NCI-H2171 treated with DMSO at 0.1 percent for 48 hours (cell line): Measurements from ENCODE around the gene FAM72B.
"Not testable (repeated sequence)": the region's sequence is repeated elsewhere in the genome, so short reads cannot be mapped to it uniquely, and the experiment has no call there.

Experiments used
- DNase-seq: peaks from one replicate; lab custom pipeline; 2025; lab: John Stamatoyannopoulos, UW

FAM72B gene

DNA sequence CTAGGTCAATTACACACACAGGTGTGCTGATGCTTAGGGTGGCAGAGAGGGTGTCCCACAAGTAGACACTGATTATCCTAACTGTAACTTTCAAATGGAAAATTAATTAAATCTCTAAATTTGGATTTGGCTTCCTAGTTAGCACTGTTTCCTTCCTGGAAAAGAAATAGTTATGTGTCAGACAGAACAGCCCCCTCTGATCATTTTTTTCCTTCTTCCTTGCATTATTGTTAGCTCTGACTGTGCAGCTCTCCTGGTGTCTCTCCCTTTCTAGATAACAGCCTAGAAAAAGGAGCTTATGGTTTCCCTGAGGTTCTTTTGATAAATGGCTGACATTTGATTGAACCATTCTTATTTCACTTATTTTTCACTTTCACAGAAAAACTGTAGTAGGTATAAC lies 31.4 kb downstream of the FAM72B start:
- not testable (repeated sequence) for DNase-seq

DNA sequence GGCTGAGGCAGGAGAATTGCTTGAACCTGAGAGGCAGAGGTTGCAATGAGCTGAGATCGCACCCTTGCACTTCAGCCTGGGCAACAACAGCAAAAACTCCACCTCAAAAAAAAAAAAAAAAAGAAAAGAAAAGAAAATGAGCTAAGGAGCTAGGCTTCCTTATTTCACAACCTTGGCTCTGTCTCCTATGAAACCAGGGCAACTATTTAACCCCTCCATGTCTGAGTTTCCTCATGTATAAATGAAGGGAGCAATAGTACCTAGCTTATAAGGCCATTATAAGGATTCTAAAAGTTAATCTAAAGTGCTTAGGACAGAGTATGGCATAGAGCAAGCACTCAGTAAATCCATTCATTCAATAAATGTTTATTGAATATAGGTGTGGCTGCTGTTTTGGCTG lies 32.8 kb downstream of the FAM72B start:
- not testable (repeated sequence) for DNase-seq

DNA sequence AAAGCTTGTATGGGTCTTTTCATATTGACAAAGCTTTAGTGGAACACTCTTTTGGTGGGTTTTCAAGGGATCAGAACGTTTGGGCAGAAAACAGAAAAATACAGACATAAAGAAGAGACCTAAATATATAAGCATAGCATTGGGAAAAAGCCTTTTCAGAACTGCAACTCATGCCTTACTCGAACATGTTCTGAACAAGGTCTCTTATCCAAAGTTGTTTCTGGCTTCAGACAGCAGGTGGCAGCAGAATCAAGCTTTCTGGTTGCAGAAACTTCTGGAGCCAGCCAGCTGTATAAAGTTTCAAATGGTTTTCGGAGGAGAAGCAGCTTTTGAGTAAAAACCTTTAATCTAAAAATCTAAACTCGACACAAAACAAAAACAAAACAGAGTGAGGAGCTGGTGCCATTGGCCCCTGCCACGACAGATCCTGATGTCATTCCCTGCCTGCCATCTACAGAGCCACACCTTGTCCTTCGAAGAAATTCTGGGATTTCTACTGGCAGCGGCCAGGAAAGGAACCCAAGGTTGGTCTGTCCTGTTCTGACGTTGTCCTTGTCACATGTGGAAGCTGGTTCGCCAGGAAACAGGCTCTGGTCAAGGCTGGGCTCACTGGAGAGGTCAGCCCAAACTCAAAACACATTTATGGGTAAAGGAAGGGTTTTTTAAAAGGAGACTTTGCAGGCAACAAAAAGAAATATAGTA lies 35.5 kb downstream of the FAM72B start:
- not testable (repeated sequence) for DNase-seq

DNA sequence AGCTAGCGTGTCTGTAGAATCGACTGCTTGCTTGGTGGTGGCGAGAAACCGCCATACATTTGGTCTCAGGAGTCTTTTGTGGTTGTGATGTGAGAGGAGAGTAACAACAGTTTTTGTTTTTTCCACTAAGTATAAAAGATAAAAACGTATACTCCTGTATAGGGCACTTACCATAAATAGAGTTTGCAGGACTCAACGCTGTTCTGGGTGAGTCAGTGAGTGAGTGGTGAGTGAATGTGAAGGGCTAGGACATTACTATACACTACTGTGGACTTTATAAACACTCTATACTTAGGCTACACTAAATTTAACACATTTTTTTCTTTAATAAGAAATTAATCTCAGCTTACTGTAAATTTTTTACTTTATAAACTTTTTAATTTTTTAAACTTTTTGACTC lies 43.7 kb downstream of the FAM72B start:
- DNase-seq: not testable (repeated sequence)

DNA sequence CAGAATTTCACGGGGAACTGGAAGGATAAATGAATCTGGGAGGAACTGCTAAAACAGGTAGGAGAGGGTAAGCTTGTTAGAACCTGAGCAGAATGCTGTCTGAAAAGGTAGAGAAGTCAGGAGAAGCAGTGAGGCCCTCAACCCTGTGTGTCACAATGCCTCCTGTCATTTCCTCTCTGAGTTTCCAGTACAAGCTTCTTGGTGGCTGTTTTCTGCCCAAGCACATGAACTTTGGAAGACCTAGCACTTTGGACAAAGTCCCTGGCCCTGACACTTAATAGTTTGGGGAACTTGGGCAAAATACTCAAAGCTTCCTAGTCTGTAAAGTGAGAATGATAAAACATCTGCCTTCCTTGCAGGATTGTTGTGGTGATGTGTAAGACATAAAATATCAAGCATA lies 52.6 kb downstream of the FAM72B start:
- not testable (repeated sequence) for DNase-seq

DNA sequence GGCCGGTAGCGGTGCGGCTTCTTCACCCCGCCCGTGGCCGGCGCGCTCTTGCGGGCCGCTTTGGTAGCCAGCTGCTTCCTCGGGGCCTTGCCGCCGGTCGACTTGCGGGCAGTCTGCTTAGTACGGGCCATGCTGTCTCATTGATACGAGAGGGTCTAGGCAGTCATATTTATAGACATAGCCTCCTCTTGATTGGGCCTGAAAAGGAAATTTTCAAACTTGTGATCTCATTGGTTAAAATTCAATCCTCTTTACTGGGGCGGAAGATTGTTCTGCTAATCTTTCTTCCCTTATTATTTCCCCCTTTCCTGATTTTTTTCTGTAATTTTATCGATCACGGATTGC lies 65.7 kb downstream of the FAM72B start:
- DNase-seq: not testable (repeated sequence)
